Muscle of arm (tissue), 12 donors: ENCODE results near the gene ARID5B. TPM values are rescaled to one million over a fixed set of nuclear protein-coding genes. Genes with fewer than 3 reads are reported as not detected.

ENCODE experiments used
- DNase-seq: peaks from one replicate; pipeline ENCODE4 v3.0.0-alpha.2; 2013
- polyA plus RNA-seq, 12 donors: library from polyadenylated mRNA; unstranded; fragments of 120-200 nt; gene quantifications; one replicate each; pipeline ENCODE4 v1.2.1, GENCODE V29; 2013; ENCODE audit not compliant: insufficient read length in 12 of 12

Gene ARID5B
- polyA plus RNA-seq, 12 donors, result 13.2 to 48.9 (median 20.3) TPM; not detected in 1

- DNase-seq, result no peak
Observed at GRCh38 chr10:62131724-62132123, 230.2 kb downstream of the ARID5B start.

- DNase-seq, result no peak
Observed at GRCh38 chr10:62133618-62134017, 232.1 kb downstream of the ARID5B start.

GRCh38 chr10:62136931-62137330, 235.4 kb downstream of the ARID5B start:
- no peak for DNase-seq

Other genes with a start within 250 kb of the ARID5B start
- 1 to 10 TPM in 2 of 12 donors, under 1 TPM in 7, not detected in 3; 0.24 to 2.8 (median 0.41) TPM for gene CABCOCO1, start 238.8 kb upstream of the ARID5B start, polyA plus RNA-seq